Esophagus squamous epithelium (tissue), 5 donors: ENCODE measurements around the gene PANK1. TPM values are rescaled to one million over a fixed set of nuclear protein-coding genes. Genes with fewer than 3 reads are reported as not detected.

Experiments
- DNase-seq: peaks from one replicate; lab custom pipeline; 2025; lab: John Stamatoyannopoulos, UW
- H3K27ac ChIP-seq, 4 donors: fragments of 200-600 bp; sonication (generic); one replicate each; pipeline ENCODE4 v1.5.1; 2016 to 2019; ENCODE audit warnings: mild to moderate bottlenecking in 1 of 4
- H3K27me3 ChIP-seq, 4 donors: fragments of 200-600 bp; sonication (generic); 1 replicate in 3 of 4; 2 replicates in 1 of 4; pipeline versions ENCODE4 v1.5.1 to v1.6.0; 2017 to 2021; ENCODE audit warnings: antibody characterized with exemption in 1 of 4
- H3K36me3 ChIP-seq, 3 donors: fragments of 200-600 bp; sonication (generic); one replicate each; pipeline ENCODE4 v1.5.1; 2016 to 2019
- H3K4me1 ChIP-seq, 3 donors: fragments of 200-600 bp; sonication (generic); one replicate each; pipeline ENCODE4 v1.5.1; 2017 to 2019
- H3K4me3 ChIP-seq, 4 donors: fragments of 200-600 bp; sonication (generic); 1 replicate in 3 of 4; 2 replicates in 1 of 4; pipeline ENCODE4 v1.5.1; 2016 to 2019; ENCODE audit warnings: mild to moderate bottlenecking in 2 of 4, moderate library complexity in 1 of 4
- H3K9me3 ChIP-seq, 3 donors: fragments of 200-600 bp; sonication (generic); one replicate each; pipeline ENCODE4 v1.5.1; 2016 to 2019
- CTCF ChIP-seq, 6 experiments: fragments of 450-650 bp in 4 of 6; fragments of 200-600 bp in 2 of 6; sonication (generic) in 2 of 6; IDR thresholded peaks; one replicate each; pipeline ENCODE4 v1.5.1; 2016 to 2019; ENCODE audit warnings: antibody characterized with exemption in 6 of 6, mild to moderate bottlenecking in 4 of 6, moderate library complexity in 4 of 6
- POLR2A ChIP-seq, 4 donors: fragments of 450-650 bp; IDR thresholded peaks; one replicate each; pipeline ENCODE4 v1.6.1; 2017; ENCODE audit warnings: antibody characterized with exemption in 4 of 4, mild to moderate bottlenecking in 4 of 4, moderate library complexity in 3 of 4
- WGBS, 2 donors: methylation state at CpG; one replicate each; pipeline ENCODE4 v1.1.5; 2018; 5-methylcytosine and 5-hydroxymethylcytosine counted together
- intact Hi-C: fragments of 100-400 bp; cut with DNase I; formaldehyde crosslinking; loops from one replicate; pipeline ENCODE4 v1.15.0; 2022
- total RNA-seq, 4 donors: library from RNA; depleted of rRNA; stranded (reverse); fragments of >200 nt; gene quantifications; one replicate each; pipeline ENCODE4 v1.1.0, GENCODE V29; 2016
- donor health status: DM: yes; HTN: yes; CAD: no.

PANK1 gene
- total RNA-seq, 4 donors from 2014 or later, result 5.8 to 12.6 (median 7.9) TPM

DNA sequence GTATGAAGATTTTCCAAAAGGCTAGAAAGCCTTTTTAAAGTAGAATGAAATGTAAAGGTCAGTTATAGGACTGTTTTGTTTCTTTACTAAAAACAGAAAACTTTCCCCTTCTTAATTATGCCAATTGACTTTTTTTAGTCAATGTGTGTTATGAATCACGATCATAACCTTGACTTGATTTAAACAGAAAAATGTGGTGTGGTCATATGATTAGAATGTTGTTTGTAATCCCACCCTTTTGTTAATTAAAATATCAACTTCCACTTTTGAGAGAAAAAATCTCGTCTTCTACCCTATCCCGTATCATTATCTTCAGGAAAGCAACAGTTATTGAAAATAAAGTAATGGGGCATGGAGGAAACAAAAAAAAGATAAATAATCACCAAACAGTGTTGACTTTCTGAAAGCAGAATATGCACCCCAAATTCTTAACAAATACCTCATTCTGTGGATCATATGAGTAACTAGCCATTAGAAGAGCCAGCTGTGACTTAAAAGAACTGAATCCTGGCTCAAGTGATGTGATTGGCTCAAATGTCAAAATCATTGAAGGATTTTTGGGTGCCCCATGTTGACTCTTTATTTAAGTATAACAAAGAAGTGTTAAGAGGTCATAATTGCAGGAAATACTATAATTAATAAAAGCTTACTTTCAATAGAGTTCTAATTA lies 77.3 kb downstream of the PANK1 start:
- TF ChIP-seq CTCF (IDR thresholded peaks at IDR 0.05) (no peak), POLR2A (IDR thresholded peaks at IDR 0.05) (no peak)
- H3K4me1 ChIP-seq, result peaks cover 0 to 5% (median 0%) of the 10 kb centered on the region in 3 donors
- no peak overlapping the region for H3K27ac ChIP-seq
- no peak overlapping the region for H3K4me3 ChIP-seq
- WGBS, 2 donors, result 44 to 57% methylated on average over 3 of the region's 3 CpGs
- H3K36me3 ChIP-seq, result no peaks in the 10 kb centered on the region
- intact Hi-C loops, result no loop called here
- no peak for DNase-seq
- H3K27me3 ChIP-seq, result peaks cover 0 to 9% (median 0%) of the 10 kb centered on the region in 4 donors
- H3K9me3 ChIP-seq, result no peaks in the 10 kb centered on the region

GRCh38 chr10:89566992-89567391 lies 78.0 kb downstream of the PANK1 start:
- H3K4me1 ChIP-seq, result no peaks in the 10 kb centered on the region
- H3K27ac ChIP-seq, result no peak overlapping the region
- TF ChIP-seq POLR2A (IDR thresholded peaks at IDR 0.05), result no peak
- TF ChIP-seq CTCF (IDR thresholded peaks at IDR 0.05), result no peak
- intact Hi-C loops, result no loop called here
- peaks cover 0 to 9% (median 0%) of the 10 kb centered on the region in 4 donors for H3K27me3 ChIP-seq
- 43 to 70% methylated on average over 3 of the region's 3 CpGs for WGBS, 2 donors
- H3K36me3 ChIP-seq, result no peaks in the 10 kb centered on the region
- DNase-seq, result no peak
- no peaks in the 10 kb centered on the region for H3K9me3 ChIP-seq
- H3K4me3 ChIP-seq, result no peak overlapping the region

DNA sequence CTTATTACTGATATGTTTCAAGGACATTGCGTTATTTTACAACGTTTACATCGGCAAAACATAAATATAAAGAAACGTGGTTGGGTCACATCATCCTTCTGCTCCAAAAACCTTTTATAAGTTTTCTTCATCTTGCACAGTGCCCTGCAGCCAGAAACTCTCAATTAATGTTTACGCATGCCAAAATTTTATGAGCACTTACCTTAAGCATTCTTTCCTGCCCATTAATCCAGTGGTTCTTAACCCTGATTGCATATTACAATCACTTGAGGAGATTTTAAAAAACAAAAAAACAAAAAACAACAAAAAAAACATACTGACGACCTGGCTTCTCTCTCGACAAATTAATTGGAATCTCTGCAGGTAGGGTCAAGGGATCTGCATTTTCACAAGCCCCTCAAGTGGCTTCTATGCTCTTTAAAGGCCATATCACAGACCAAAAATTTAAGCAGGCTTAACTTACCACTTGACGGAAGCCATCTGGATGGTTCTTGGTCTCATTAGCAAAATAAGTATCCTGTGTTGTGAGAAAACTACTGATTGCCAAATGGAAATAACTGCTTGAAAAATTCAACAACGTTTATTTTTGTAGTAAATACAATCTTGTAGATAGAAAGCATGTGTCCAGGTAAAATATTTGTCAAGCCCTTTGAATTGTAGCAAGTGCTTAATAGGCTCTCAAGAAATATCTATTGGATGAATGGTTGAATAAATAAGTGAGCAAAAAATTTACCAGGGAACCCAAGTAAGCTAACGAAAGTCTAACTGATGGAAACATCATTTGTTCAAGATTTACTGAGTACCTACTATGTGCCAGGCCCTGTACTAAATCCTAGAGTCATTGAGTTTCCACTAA lies 78.7 kb downstream of the PANK1 start:
- DNase-seq, result no peak

GRCh38 chr10:89565180-89565579 lies 79.9 kb downstream of the PANK1 start:
- no peak for DNase-seq
- intact Hi-C loops, result no loop called here
- no peak overlapping the region for H3K27ac ChIP-seq
- 37 to 64% methylated on average over 1 of the region's 1 CpG for WGBS, 2 donors
- no peaks in the 10 kb centered on the region for H3K36me3 ChIP-seq
- no peak for TF ChIP-seq POLR2A (IDR thresholded peaks at IDR 0.05)
- TF ChIP-seq CTCF (IDR thresholded peaks at IDR 0.05), result no peak
- H3K4me3 ChIP-seq, result no peak overlapping the region
- no peaks in the 10 kb centered on the region for H3K9me3 ChIP-seq
- H3K4me1 ChIP-seq, result no peaks in the 10 kb centered on the region
- peaks cover 0 to 9% (median 0%) of the 10 kb centered on the region in 4 donors for H3K27me3 ChIP-seq

More for the DNA sequence above, 78.7 kb downstream of the PANK1 start:
- TF ChIP-seq POLR2A (IDR thresholded peaks at IDR 0.05) (no peak), CTCF (IDR thresholded peaks at IDR 0.05) (no peak)
- Histone ChIP-seq H3K27ac (no peak overlapping the region), H3K27me3 (peaks cover 0 to 9% (median 0%) of the 10 kb centered on the region in 4 donors), H3K9me3 (no peaks in the 10 kb centered on the region), H3K36me3 (no peaks in the 10 kb centered on the region), H3K4me1 (no peaks in the 10 kb centered on the region), H3K4me3 (no peak overlapping the region)
- 65 to 69% methylated on average over 10 of the region's 10 CpGs for WGBS, 2 donors
- intact Hi-C loops, result no loop called here
